HG03060 (cell line): ENCODE results near the gene MICAL2.

Source experiments
- ATAC-seq: cut with Tn5 transposase; IDR thresholded peaks from one replicate; pipeline ENCODE4 v1.9.1; 2021; ENCODE audit warnings: low read depth, moderate number of reproducible peaks; ENCODE audit not compliant: unreplicated experiment

The MICAL2 gene

DNA sequence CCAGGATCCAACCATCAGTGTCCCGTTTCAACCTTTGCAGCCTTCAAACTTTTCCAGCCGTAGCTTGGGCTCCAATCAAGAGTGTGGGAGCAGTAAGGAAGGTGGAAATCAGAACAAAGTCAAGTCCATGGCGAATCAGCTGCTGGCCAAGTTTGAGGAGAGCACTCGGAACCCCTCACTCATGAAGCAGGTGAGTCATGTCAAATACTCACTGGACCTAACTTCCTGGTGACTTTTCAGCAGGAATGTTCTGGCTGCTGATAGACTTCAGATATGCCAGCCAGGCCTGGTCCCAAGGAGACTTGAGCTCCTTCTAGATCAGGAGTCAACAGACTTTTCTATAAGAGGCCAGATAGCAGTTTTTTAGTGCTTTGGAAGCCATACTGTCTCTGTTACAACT lies 129.0 kb downstream of the MICAL2 start:
- ATAC-seq = no peak

DNA sequence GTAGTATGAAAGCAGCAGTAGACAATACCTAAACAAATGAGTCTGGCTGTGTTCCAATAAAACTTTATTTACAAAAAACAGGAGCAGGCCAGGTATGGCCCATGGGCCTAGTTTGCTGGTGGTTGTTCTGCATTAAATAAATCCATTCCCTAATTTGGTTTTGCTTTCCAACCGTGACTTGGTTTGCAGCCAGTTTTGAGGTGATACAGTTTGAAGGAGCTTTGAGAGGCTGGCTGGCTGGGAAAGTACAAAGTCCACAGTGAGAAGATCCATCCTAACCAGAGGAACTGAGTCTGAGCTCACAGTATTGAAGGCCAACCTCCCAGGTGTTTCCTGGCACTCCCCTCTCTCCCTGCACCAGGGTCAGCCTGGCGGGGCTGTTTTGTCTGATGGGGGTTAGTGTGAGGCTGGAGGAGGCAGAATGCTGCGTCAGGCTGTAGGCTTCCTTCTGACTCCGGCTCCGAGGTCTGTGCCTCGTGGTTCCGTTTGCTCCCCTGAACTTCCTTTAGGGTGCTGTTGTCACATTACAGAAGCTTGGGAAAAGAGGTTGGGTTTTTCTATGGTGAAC lies 129.5 kb downstream of the MICAL2 start:
- no peak for ATAC-seq

DNA sequence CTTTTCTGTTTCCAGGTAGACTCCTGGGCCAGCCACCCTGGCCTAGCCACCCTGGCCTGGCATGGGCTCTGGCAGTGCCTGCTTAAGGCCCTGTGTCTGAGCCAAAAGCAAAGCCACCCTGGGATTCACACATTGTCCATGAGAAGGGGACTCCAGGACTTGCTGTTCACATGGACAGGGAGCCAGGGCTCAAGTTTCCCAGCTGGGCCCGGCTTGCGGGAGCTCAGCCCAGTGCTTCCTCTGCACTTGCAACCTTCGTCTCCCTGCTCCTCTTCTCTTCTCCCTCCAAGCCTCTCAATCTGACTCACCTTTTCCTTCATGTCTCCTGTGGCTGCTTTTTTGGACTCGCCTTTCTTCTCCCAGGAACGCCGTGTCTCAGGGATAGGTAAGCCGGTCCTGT lies 130.3 kb downstream of the MICAL2 start:
- ATAC-seq = no peak

DNA sequence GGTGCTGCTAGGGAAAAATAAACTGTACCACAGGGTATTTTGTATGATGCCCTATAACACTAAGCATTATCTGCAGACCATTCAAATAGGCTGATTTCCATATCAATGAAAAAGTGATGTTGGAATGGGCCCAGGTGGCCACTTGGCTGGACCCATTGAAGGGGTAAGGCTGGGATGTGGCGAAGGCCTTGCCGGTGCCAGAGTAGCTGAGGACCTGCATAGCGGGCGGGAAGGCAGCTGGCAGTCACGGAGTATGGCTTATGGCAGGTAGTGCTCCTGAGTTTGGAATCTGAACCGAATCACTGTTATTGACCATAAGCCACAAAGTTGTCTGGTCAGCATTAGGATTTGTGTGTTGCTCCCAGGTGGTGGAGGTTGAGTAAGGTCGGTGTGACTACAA lies 131.0 kb downstream of the MICAL2 start:
- no peak for ATAC-seq

DNA sequence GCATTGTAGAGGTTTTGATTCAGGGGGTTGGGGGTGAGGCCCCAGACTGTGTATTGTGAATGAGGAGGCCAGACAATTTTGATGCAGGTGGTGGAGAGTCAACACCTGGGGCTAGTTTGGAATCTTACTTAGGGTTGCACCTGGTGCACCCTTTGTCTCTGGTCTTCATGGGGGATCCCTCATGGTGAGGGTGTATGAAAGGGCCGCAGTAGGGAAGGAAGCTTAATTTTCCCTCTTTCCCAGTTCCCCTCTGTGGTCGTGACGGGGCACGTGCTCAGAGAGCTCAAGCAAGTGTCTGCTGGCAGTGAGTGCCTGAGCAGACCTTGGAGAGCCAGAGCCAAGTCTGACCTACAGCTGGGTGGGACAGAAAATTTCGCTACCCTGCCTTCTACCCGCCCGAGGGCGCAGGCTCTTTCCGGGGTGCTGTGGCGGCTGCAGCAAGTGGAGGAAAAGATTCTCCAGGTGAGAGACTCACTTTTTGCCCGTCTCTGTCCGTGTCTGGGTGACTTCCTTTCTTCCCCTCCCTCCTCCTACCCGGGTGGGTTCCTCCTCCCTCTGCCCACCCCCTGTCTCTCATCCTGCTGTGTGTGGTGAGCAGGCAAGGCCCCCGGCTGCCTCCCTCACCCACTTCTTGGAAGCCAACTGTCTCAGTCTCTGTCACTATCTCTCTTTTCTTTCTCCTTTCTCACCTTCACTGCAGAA lies 131.7 kb downstream of the MICAL2 start:
- ATAC-seq = no peak

- no peak for ATAC-seq
Measured at GRCh38 chr11:12242966-12243365, 132.6 kb downstream of the MICAL2 start.

GRCh38 chr11:12243486-12243885 lies 133.1 kb downstream of the MICAL2 start:
- no peak for ATAC-seq

DNA sequence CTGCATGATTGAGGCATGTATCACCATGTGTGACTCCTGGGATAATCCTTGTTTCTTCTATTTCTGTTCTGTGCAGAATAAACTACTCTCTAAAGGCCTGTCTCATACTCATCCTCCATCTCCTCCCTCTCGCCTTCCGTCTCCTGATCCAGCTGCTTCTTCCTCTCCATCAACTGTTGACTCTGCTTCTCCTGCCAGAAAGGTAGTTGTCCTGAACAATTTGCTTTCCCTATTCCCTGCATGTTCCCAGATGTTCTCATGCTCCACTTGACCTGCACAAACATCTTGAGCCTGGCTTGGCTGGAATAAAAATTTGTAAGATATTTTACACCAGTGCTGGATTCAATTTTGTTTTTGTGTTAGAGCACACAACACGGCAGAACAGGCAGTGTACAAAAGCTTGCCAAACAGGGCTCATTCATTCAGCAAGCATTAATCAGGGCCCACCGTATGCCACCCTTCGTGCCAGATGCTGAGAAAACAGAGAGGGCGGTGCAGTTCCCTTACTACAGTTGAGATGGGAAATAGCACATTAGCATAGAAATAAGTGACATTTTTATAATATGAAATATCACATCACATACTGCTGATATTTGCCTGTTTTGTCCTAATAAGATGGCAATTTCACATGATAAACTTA lies 133.6 kb downstream of the MICAL2 start:
- ATAC-seq = no peak

DNA sequence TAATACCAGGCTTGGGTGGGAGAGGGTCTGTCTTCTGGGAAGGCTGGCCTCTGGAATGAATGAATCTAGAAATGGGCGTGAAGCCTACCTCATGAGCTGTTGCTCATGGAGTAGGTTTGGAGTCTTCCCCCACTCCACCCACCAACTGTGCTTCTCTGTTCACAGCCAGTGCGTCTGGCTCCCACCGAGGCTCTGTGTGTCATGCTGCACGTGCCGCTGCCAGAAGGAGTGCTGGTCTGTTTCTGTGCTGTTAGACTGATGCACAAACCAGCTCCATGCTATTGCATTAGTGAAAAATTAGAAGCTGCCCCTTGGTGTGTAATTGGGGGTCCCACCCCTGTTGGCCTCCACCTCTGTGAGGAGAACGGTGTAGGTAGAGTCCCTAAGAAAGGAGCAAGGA lies 134.7 kb downstream of the MICAL2 start:
- no peak for ATAC-seq

- ATAC-seq = no peak
Measured at GRCh38 chr11:12245549-12246016, 135.2 kb downstream of the MICAL2 start.

GRCh38 chr11:12246147-12246546 lies 135.8 kb downstream of the MICAL2 start:
- ATAC-seq = no peak

DNA sequence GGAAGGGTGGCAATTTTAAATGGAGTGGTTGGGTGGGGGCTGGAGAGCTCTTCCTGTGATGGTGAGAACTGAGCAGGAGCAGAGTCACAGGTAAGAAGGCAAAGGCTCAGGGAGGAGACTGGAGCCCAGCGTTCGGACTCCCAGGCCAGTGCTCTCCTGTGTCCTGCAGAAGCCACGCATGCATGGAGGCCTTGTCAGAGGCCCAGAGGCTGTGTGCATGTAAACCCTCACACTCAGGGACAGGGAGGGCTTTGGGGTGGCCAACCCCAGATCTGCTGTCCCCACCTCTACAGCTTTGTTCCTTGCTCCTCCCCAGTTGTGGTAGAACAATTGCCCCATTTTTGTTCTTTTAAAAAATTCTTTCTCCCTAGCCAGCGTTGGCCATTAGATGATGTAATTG lies 136.6 kb downstream of the MICAL2 start:
- ATAC-seq = no peak

- ATAC-seq = no peak
Measured at GRCh38 chr11:12247543-12248254, 137.3 kb downstream of the MICAL2 start.

- ATAC-seq = no peak
Measured at GRCh38 chr11:12248330-12248729, 137.9 kb downstream of the MICAL2 start.

GRCh38 chr11:12249590-12250260 lies 139.3 kb downstream of the MICAL2 start:
- no peak for ATAC-seq

DNA sequence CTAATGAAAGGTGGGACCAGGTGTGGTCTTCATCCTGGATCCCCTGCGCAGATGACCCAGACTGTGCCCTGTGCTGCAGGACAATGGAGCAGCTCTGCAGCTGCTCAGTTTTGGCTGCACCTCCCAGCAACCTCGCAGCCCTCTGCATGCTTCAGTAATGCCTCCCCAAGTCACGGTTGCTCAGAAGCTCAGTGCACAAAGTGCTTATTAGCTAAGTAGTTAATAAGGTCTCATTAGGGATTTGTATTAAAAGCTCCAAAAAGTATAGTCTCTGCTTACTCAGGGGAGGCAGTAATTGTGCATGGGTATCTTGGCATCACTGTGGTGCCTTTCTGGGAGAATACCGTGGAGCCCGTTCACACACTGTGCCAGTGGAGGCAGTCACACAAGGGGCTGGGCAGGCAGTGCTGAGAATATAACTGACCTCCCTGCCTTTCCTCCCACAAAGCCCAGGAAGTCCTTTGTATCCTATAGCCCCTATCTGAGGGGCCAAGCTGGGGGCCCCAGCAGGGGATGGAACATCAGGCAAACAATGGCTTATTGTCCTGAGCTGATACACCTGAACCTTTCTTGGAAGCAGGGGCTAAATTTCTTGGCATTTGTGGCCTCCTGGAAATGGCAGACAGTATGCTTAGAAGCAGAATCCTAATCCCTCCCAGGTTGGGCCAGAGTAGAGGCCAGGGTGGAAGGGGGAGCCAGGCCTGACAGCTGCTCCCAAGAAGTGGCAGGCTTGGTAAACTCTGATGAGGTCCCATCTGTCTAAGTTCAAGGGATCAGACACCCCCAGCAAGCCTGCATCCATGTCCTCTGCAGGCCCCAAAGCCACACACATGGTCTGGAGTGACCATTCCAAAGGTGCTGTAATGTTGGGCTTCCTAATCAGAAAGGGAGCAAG lies 141.5 kb downstream of the MICAL2 start:
- ATAC-seq = no peak

- ATAC-seq = no peak
Measured at GRCh38 chr11:12253843-12254281, 143.5 kb downstream of the MICAL2 start.

DNA sequence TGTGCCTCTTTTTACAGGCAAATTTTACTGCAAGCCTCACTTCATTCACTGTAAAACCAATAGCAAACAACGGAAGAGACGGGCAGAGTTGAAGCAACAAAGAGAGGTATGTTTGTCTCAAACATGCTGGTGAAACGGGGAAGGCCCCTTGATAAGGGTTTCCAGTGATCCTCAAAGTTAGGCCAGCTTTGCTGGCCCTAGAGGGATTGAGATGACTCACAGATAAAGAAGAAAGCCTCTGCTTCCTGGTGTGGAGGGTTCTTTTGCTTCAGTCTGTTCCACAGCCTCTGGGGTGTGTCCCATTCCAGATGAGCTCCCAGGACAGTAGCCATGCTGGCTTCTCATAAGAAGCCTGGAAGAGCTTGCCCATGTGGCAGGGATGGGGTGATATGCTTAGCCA lies 148.1 kb downstream of the MICAL2 start:
- no peak for ATAC-seq

DNA sequence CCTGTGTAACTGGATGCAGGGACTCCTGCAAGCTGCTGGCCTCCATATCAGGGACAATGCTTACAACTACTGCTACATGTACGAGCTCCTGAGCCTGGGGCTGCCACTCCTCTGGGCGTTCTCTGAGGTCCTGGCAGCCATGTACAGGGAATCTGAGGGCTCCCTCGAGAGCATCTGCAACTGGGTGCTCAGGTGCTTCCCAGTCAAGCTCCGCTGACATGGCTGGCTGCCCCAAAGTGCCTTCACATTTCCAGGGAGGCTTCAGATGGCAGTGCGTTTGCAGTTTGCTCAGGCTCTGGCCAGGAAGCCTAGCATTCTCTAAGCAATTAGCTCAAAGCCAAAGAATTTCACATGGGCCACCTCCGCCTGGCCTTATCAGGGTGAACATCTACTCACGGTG lies 149.6 kb downstream of the MICAL2 start:
- ATAC-seq = no peak
